ENCODE measurements around the gene AK5.

AK5 gene

GRCh38 chr1:77386276-77386675 is 104.5 kb downstream of the AK5 start:
- no peak overlapping the region for H3K27ac ChIP-seq (ENCODE audit: low read length)
- peaks cover 7% of the 10 kb centered on the region; the same call in 1 of the 2 replicates for H3K4me1 ChIP-seq (ENCODE audit: low read length)
- no peak overlapping the region for H3K4me3 ChIP-seq (ENCODE audit: low read length)
- H3K4me2 ChIP-seq (ENCODE audit: low read depth, low read length) = no peak overlapping the region
- H3F3A ChIP-seq (ENCODE audit: insufficient read depth, low read length) = no peaks in the 10 kb centered on the region
- H3K36me3 ChIP-seq (replicated peaks; ENCODE audit: insufficient read depth, low read length) = no peaks in the 10 kb centered on the region
- DNase-seq = no peak
- H3K9me2 ChIP-seq (replicated peaks; ENCODE audit: insufficient read depth, low read length) = no peaks in the 10 kb centered on the region
- TF ChIP-seq, protein P1, sequence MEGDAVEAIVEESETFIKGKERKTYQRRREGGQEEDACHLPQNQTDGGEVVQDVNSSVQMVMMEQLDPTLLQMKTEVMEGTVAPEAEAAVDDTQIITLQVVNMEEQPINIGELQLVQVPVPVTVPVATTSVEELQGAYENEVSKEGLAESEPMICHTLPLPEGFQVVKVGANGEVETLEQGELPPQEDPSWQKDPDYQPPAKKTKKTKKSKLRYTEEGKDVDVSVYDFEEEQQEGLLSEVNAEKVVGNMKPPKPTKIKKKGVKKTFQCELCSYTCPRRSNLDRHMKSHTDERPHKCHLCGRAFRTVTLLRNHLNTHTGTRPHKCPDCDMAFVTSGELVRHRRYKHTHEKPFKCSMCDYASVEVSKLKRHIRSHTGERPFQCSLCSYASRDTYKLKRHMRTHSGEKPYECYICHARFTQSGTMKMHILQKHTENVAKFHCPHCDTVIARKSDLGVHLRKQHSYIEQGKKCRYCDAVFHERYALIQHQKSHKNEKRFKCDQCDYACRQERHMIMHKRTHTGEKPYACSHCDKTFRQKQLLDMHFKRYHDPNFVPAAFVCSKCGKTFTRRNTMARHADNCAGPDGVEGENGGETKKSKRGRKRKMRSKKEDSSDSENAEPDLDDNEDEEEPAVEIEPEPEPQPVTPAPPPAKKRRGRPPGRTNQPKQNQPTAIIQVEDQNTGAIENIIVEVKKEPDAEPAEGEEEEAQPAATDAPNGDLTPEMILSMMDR (IDR thresholded peaks at IDR 0.05; ENCODE audit: low read length) = no peak
- no peak for TF ChIP-seq EZH2phosphoT487 (IDR thresholded peaks at IDR 0.05; ENCODE audit: low read length)
- no peak for TF ChIP-seq EZH2 (optimal IDR thresholded peaks at IDR 0.05; ENCODE audit: low read depth, low read length)
- H3K9ac ChIP-seq (ENCODE audit: low read length) = no peak overlapping the region
- H4K20me1 ChIP-seq (ENCODE audit: insufficient read depth, low read length) = no peaks in the 10 kb centered on the region
- H3K79me2 ChIP-seq (ENCODE audit: low read length) = no peaks in the 10 kb centered on the region
- no peaks in the 10 kb centered on the region for H3K9me3 ChIP-seq (replicated peaks; ENCODE audit: insufficient read depth, low read length)
- no peak overlapping the region for H2AFZ ChIP-seq (ENCODE audit: low read length)
- H3K27me3 ChIP-seq (replicated peaks; ENCODE audit: insufficient read depth, low read length) = no peaks in the 10 kb centered on the region

- no peak overlapping the region for H2AFZ ChIP-seq (ENCODE audit: low read length)
Observed at GRCh38 chr1:77387553-77387952, 105.7 kb downstream of the AK5 start.

GRCh38 chr1:77388661-77389060 is 106.8 kb downstream of the AK5 start:
- no peak overlapping the region for H3K4me3 ChIP-seq (ENCODE audit: low read length)
- no peaks in the 10 kb centered on the region for H4K20me1 ChIP-seq (ENCODE audit: insufficient read depth, low read length)
- no peaks in the 10 kb centered on the region for H3K9me3 ChIP-seq (replicated peaks; ENCODE audit: insufficient read depth, low read length)
- no peaks in the 10 kb centered on the region for H3F3A ChIP-seq (ENCODE audit: insufficient read depth, low read length)
- TF ChIP-seq EZH2phosphoT487 (IDR thresholded peaks at IDR 0.05; ENCODE audit: low read length) (no peak), EZH2 (optimal IDR thresholded peaks at IDR 0.05; ENCODE audit: low read depth, low read length) (no peak)
- TF ChIP-seq, protein P1 (IDR thresholded peaks at IDR 0.05; ENCODE audit: low read length) = no peak
- H2AFZ ChIP-seq (ENCODE audit: low read length) = peak overlapping the region; percentile 76
- H3K9me2 ChIP-seq (replicated peaks; ENCODE audit: insufficient read depth, low read length) = no peaks in the 10 kb centered on the region
- H3K27ac ChIP-seq (ENCODE audit: low read length) = no peak overlapping the region
- no peaks in the 10 kb centered on the region for H3K27me3 ChIP-seq (replicated peaks; ENCODE audit: insufficient read depth, low read length)
- peaks cover 7% of the 10 kb centered on the region; the same call in 1 of the 2 replicates for H3K4me1 ChIP-seq (ENCODE audit: low read length)
- no peak for DNase-seq
- no peaks in the 10 kb centered on the region for H3K79me2 ChIP-seq (ENCODE audit: low read length)
- no peak overlapping the region; the same call in 1 of the 2 replicates for H3K9ac ChIP-seq (ENCODE audit: low read length)
- no peaks in the 10 kb centered on the region for H3K36me3 ChIP-seq (replicated peaks; ENCODE audit: insufficient read depth, low read length)
- peak overlapping the region; percentile 51 for H3K4me2 ChIP-seq (ENCODE audit: low read depth, low read length)

More at GRCh38 chr1:77387553-77387952, 105.7 kb downstream of the AK5 start:
- Histone ChIP-seq H3K9me3 (replicated peaks; ENCODE audit: insufficient read depth, low read length) (no peaks in the 10 kb centered on the region), H3K79me2 (ENCODE audit: low read length) (no peaks in the 10 kb centered on the region), H3K27me3 (replicated peaks; ENCODE audit: insufficient read depth, low read length) (no peaks in the 10 kb centered on the region), H3K27ac (ENCODE audit: low read length) (no peak overlapping the region), H3K9ac (ENCODE audit: low read length) (no peak overlapping the region), H3K9me2 (replicated peaks; ENCODE audit: insufficient read depth, low read length) (no peaks in the 10 kb centered on the region), H3K36me3 (replicated peaks; ENCODE audit: insufficient read depth, low read length) (no peaks in the 10 kb centered on the region), H3K4me2 (ENCODE audit: low read depth, low read length) (no peak overlapping the region), H3K4me3 (ENCODE audit: low read length) (no peak overlapping the region), H4K20me1 (ENCODE audit: insufficient read depth, low read length) (no peaks in the 10 kb centered on the region), H3F3A (ENCODE audit: insufficient read depth, low read length) (no peaks in the 10 kb centered on the region), H3K4me1 (ENCODE audit: low read length) (peaks cover 7% of the 10 kb centered on the region; the same call in 1 of the 2 replicates)
- TF ChIP-seq, protein P1 (IDR thresholded peaks at IDR 0.05; ENCODE audit: low read length) = no peak
- no peak for DNase-seq

All from MM.1S (cell line).